SH-SY5Y (cell line): ENCODE measurements around the gene PLRG1.

Experiments used
- GATA2 ChIP-seq: IDR thresholded peaks from 2 replicates; pipeline ENCODE4 v1.6.1; 2011; ENCODE audit warnings: mild to moderate bottlenecking, low read depth, low read length
- GATA3 ChIP-seq: IDR thresholded peaks from 2 replicates; pipeline ENCODE4 v1.6.1; 2011; ENCODE audit warnings: low read depth, mild to moderate bottlenecking, low read length, moderate library complexity

The PLRG1 gene

DNA sequence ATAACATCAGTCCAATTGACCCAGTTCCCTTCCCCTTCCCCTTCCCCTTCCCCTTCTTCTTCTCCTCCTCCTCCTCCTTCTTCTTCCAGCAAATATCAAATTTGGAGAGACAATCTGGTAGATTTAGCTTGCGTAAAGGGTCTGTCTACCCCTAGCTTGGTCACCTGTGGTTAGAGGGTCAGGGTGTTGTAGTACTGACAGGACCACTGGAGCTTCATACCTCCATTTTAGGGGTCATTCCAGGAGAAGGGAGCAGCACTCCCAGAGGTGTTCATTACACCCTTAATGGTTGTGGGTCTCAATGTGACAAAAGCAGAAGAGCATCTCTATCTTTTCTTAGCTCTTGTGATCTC, 8.9 kb upstream of the PLRG1 start:
- TF ChIP-seq GATA2 (no peak), GATA3 (no peak)

DNA sequence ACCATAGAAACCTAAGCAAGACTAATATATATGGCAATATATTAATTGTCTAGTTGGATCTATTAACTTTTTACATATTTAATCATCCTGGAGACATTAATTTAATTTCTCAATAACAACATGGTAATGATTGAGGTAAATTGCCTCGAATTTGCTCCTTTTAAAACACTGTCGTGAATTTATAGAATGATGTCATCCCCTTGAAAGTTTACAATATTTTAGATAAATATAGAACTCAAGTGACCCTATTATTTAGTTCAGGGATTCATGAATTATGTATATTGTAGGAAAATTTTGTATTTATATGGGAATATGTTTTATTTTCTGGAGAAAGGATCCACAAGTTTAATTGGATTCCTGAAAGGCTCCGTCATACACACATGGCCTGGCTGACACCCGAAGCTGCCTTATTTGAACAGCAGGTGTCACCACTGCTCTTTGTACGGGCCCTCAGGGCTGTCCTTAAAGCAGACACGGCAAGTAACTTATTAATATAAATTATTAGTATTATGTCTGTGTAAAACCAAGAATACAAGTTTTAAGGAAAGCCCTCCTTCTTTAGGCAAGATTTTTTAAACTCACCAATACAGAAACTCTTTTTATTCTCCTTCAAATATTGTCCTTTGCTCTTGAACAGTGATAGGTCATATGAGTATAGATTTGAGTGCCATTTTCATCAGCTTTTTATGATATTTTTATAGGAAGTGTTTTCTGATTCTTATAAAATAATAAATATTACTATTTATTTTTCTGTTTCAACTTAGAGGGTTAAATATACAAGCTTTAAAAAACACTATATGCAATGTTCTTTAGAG, 1.9 kb upstream of the PLRG1 start:
- TF ChIP-seq GATA2, result no peak
- no peak for TF ChIP-seq GATA3

DNA sequence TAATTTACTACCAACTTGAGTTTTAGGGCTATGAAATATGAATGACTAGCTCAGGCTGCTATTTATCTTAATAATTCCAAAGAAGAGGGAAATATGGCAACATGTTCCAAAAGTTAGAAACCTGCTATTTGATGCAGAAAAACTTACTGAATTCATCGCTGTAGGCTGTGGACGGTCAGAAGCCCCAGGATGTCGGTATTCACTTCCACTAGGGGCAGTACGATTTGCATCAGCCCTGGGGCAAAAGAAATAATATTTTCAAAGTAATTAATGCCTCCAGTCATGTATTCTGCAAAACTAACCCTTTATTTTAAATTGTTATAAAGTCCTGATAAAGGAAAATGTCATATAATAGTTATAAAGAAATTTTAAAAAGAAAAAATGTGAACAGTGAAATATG, 4.5 kb downstream of the PLRG1 start:
- TF ChIP-seq GATA3 (no peak), GATA2 (no peak)

DNA sequence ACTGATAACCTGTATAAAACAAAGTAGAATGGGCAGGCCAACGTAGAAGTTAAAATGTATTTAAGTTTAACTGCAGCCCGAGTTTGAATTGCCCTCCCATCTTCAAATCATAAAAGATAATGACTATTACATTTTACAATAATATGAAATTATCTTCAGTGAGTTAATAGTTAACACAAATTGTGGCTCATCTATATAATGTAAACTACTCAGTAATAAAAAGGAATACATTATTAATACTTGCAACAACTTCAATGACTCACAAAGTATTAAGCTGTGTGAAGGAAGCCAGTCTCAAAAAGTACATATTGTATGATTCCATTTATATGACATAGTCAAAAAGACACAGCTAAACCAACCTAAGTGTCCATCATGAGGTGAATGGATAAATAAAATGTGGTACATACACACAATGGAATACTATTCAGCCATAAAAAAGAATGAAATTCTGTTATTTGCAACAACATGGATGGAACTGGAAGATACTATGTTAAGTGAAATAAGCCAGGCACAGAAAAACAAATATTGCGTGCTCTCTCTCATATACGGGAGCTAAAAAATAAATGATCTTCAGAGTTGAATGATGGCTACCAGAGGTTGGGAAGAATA, 7.8 kb downstream of the PLRG1 start:
- no peak for TF ChIP-seq GATA3

DNA sequence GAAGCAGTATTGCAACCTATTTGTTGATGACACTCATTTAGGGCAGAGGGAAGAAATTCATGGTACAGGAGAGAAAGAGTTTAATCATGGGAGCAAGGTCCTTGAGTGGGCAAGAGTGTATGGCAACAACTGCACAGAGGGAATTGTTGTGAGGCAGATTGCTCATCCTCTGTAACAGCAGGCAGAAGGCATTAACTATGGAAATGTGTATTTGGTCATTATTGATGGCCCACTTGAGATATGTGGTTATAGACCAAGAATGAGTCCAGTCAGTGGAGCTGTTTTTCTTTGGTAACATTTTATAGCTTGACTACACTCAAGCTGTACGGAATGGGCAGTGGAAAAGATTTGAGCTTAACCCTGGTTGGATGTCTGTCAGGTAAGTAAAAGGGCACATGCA, 15.9 kb downstream of the PLRG1 start:
- TF ChIP-seq GATA3, result no peak
- TF ChIP-seq GATA2, result no peak

DNA sequence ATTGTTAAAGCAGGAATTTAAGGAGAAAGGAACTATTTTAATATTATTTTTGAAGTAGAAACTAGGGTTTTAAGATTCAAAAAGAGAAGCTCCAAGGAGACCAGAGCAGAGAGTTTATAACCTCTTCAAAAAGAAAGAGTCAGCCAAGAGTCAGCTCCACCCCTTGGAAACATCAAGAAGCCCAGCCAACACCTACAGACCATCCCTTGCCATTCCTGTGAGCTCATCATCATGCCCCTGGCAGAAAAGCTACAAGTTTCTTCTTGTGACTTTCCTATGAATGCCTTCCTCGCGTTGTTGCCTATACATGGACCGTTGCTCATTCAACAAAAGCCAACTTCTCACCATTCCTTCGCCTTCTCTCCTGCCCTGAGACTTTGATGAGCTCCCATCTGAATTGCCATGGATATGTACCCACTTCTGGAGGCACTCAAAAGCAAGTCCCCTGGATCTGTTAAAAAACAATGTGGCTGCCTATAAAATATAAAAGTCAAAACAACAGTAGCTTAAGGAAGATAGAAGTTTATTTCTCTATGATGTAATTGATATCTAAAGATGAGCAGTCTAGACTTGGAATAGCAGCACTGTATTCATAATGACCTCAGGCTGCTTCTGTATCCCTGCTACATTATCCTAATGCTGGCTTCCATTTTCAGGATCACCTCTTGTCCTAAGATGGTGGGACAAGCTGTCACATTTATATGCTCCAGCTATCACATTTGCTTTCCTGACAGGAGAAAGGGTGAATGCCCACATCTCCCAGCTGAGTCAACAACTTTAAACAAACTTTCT, 20.3 kb downstream of the PLRG1 start:
- TF ChIP-seq GATA3, result no peak
- no peak for TF ChIP-seq GATA2

DNA sequence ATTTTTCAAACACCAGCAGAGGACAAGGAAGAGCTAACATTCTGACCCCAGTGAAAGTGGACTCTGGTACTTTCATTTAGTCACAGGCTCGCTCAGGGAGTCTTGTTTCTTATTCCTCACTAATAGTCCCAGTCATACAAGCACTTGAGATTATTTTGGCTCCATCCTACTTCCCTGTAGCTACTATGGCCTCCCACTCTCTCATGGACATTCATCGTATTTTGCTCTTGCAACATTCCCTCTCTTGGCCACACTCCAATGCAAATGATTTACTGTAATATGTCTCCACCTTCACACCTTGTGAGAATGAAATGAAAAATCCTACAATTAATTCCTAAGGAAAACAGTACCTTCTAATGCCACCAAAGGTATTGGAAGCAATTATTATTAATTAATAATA, 21.3 kb downstream of the PLRG1 start:
- TF ChIP-seq GATA3 (no peak), GATA2 (no peak)

DNA sequence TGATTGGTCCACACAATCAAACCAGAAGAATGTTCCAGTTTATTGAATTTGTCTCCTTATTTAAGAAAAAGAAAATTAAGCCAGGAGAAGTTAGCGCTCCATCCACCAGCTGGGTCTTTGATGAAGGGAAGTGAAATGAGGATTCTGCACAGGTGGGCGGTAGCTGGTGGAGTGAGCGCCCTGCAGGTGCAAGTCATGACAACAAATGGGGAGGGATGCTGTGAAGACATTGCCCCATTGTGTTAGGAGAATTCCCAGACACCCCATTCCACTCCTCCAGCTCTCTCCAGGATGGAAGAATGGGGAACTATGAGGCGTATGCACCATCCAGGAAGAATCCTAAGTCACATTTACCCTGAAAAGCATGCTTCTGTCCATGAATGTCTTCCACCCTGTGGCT, 22.9 kb downstream of the PLRG1 start:
- no peak for TF ChIP-seq GATA3
- TF ChIP-seq GATA2, result no peak

DNA sequence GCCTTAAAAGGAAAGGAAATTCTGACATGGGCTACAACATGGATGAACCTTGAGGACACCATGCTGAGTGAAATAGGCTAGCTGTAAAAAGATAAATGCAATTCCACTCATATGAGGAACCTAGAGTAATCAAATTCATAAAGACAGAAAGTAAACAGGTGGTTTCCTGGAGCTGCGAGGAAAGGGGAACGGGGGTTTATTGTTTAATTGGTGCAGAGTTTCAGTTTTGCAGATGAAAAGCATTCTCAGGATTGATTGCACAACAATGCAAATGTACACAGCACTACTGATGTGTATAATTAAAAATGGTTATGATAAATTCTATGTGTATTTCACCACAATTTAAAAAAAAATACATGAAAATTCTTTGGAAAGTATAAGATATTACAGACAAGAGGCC, 24.0 kb downstream of the PLRG1 start:
- TF ChIP-seq GATA3, result no peak
- TF ChIP-seq GATA2, result no peak

DNA sequence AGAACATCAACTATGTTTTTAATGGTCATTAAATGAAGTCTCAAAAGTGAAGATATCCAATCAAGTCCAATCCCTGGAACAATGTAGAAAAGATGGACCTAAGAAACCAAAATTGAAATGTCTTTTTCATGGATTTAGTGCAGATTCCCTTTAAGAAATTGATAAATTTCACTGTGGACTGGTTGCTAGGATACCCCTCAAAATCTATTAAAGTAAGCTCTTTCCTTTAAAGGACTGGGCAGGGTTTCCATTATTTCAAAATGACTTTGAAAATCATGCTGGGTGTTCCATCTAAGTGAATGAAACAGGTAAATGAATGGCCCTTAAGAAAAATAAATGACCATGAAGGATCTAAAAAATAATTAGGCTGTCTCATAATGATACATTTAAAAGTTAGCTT, 28.6 kb downstream of the PLRG1 start:
- no peak for TF ChIP-seq GATA3
- TF ChIP-seq GATA2, result no peak

DNA sequence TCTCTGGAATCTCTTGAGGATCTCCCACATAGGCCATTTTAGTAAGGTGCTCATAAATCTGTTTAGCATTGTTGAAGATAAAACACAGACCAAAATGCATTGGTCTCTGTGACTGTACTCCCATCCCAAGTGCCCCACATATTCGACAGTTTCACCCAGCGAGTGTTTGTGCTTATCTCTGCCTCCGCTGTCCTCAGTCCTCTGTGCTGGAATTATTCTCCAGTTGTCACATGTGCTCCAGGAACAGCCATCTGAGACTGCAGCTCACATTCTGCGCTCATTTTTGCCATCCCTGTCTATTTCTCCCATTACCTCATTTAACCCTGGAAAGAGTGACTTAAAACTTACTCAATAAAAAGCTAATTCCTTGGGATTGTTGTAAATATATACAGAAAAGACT, 31.0 kb downstream of the PLRG1 start:
- TF ChIP-seq GATA2 (no peak), GATA3 (no peak)

DNA sequence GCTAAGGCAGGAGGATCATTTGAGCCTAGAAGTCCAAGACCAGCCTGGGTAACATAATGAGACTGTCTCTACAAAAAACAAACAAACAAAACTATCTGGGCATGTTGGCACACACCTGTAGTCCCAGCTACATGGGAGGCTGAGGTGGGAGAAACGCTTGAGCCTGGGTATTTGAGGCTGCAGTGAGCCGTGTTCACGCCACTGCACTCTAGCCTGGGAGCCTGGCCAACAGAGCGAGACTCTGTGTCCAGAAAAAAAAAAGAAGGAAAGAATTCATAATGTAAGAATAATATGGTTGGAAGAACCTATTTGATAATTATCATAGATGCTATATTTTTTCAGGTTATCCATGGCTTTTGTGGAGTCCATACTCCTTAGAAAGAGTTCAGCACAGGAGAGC, 32.6 kb downstream of the PLRG1 start:
- TF ChIP-seq GATA3 (no peak), GATA2 (no peak)

DNA sequence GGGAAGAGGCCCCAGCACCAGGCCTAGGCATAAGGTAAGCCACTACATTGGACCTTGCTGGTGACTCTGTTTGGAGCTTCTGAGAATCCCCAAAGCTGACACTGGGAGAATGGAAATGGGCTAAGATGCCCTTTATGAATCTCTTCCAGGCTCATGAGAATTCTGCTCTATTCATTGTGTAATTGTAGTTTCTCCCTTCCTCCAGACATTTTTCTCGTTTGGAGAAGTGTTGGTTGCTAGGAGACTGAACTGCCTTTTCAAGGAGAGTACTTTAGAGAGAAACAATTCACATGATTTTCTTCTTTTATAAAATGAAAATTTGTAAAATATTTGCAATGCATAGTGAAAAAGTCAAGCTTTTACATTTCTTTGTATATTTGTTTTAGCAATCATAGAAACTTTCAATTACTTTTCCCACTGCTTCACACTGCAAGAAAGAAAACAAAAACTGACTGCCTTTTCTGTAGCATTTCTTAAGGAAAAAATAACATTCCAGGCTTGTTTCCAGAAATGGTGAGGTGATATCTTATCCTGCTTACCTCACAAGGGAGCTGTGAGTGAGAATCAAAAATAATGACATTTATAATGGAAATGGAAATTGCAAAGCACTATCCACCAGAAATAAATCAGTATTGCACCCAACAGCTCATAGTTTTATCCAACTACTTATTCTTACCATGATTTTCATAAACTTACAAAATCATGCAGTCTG, 33.7 kb downstream of the PLRG1 start:
- TF ChIP-seq GATA3, result no peak
- TF ChIP-seq GATA2, result no peak

DNA sequence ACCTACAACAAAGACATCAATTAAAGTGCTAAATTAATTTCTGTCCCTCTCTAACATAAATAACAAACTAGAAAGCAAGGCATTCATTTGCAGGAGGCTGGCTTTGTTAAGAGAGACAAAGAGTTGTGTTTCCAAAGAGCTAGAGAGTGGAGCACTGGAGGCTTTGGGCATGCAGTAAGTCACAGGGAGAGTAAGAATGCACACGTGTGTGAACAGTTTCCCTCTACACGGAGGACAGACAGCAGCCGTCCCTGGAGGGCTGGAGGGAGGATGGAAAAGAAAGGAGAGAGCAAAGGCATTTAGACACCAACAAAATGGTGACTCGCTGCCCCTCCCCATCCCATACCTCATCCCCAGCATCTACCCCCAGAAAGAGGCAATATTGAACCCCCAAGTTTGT, 38.2 kb downstream of the PLRG1 start:
- TF ChIP-seq GATA2 (no peak), GATA3 (no peak)

DNA sequence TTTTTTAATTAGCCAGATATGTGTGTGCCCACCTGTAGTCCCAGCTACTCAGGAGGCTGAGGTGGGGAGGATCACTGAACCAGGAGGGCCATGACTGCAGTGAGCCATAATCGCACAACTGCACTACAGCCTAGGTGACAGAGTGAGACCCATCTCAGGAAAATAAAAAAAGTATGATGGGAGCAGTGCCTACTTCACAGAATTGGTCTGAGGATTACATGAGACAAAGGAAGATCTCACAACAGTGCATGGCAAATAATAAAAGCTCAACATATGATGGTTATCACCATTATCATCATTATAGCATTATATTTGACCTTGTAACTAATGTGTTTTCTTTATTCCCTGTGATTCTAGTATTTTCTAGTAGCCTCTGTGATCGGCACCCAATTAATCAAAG, 38.7 kb downstream of the PLRG1 start:
- TF ChIP-seq GATA2 (no peak), GATA3 (no peak)
